Left lung (tissue), 10 donors: Measurements from ENCODE around the gene FAM43B. TPM values are rescaled to one million over a fixed set of nuclear protein-coding genes. Genes with fewer than 3 reads are reported as not detected.

ENCODE experiments used
- ATAC-seq: fragments of 200-7000 bp; cut with Tn5 transposase; one replicate; pipeline ENCODE4 v1.9.1; 2020; ENCODE audit warnings: moderate library complexity
- DNase-seq, 4 donors: peaks; one replicate each; pipeline ENCODE4 v3.0.0-alpha.2; 2013 to 2020
- H3K27ac ChIP-seq, 2 donors: fragments of 200-600 bp; sonication (generic) in 1 of 2; one replicate each; pipeline versions ENCODE4 v1.5.0 to v1.8.0; 2020 to 2021
- H3K27me3 ChIP-seq, 2 donors: fragments of 200-600 bp; sonication (generic) in 1 of 2; one replicate each; pipeline versions ENCODE4 v1.5.0 to v1.8.0; 2020 to 2021
- H3K36me3 ChIP-seq, 2 donors: fragments of 200-600 bp; sonication (generic) in 1 of 2; one replicate each; pipeline versions ENCODE4 v1.5.0 to v1.8.0; 2020 to 2021
- H3K4me1 ChIP-seq, 2 donors: fragments of 200-600 bp; one replicate each; pipeline ENCODE4 v1.8.0; 2021
- H3K4me3 ChIP-seq, 2 donors: fragments of 200-600 bp; sonication (generic) in 1 of 2; one replicate each; pipeline versions ENCODE4 v1.5.0 to v1.8.0; 2020 to 2021; ENCODE audit warnings: mild to moderate bottlenecking in 1 of 2
- H3K9me3 ChIP-seq, 2 donors: fragments of 200-600 bp; sonication (generic) in 1 of 2; one replicate each; pipeline versions ENCODE4 v1.5.0 to v1.8.0; 2020 to 2021
- intact Hi-C, 2 donors: fragments of 100-400 bp; cut with DNase I; formaldehyde crosslinking; loops; one replicate each; pipeline versions ENCODE4 v1.11.2 to v1.14.2; 2022
- polyA plus RNA-seq, 6 donors: library from polyadenylated mRNA; unstranded; fragments of 120-200 nt; gene quantifications; one replicate each; pipeline ENCODE4 v1.2.1, GENCODE V29; 2013; ENCODE audit not compliant: insufficient read length in 6 of 6
- total RNA-seq, 2 donors: library from RNA; stranded (reverse); fragmentation: NEBNext Ultra II Directional; extraction: Animal tissue kit (Norgen Biotek cat#: 25700); gene quantifications; one replicate each; pipeline ENCODE4 v1.2.1, GENCODE V29; 2021
- TF ChIP-seq, protein P1 (sequence below), 2 donors: fragments of 200-600 bp; sonication (generic) in 1 of 2; IDR thresholded peaks; one replicate each; pipeline versions ENCODE4 v1.5.0 to v1.8.0; 2021; ENCODE audit warnings: antibody characterized with exemption in 2 of 2
- donor health status: DM: no; HTN: yes; CAD: no.
- donor health status: DM: no; HTN: no; CAD: no.

The FAM43B gene
- total and polyA plus RNA-seq, 8 donors, result 0.41 to 1.1 (median 0.69) TPM

DNA sequence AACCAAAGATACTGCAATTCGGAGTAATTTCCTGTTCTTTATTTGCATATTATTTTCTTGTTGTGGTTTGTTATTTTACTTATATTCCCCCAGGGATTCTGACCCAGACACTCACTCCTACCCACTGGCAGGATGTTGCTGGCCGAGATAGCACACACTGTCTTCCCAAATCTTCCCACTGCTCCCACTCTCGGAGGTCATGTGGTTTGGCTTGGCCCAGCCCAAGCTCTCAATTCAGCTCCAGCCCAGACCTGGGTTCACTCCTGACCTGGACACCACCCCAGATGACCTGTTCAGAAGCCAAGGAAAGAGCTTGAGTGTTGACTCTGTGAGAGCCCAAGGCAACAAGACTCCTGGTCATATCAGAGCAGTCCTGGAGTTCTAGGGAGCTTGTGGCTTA, 1.2 kb upstream of the FAM43B start:
- H3K4me3 ChIP-seq, result no peak overlapping the region
- H3K27ac ChIP-seq, result no peak overlapping the region
- intact Hi-C loops, result no loop called here
- H3K4me1 ChIP-seq, result peaks cover 0 to 14% of the 10 kb centered on the region in 2 donors
- ATAC-seq (no peak), DNase-seq (no peak)
- H3K36me3 ChIP-seq, result no peaks in the 10 kb centered on the region
- TF ChIP-seq, protein P1, sequence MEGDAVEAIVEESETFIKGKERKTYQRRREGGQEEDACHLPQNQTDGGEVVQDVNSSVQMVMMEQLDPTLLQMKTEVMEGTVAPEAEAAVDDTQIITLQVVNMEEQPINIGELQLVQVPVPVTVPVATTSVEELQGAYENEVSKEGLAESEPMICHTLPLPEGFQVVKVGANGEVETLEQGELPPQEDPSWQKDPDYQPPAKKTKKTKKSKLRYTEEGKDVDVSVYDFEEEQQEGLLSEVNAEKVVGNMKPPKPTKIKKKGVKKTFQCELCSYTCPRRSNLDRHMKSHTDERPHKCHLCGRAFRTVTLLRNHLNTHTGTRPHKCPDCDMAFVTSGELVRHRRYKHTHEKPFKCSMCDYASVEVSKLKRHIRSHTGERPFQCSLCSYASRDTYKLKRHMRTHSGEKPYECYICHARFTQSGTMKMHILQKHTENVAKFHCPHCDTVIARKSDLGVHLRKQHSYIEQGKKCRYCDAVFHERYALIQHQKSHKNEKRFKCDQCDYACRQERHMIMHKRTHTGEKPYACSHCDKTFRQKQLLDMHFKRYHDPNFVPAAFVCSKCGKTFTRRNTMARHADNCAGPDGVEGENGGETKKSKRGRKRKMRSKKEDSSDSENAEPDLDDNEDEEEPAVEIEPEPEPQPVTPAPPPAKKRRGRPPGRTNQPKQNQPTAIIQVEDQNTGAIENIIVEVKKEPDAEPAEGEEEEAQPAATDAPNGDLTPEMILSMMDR (IDR thresholded peaks at IDR 0.05), result no peak
- H3K27me3 ChIP-seq, result peaks cover 40 to 100% of the 10 kb centered on the region in 2 donors
- H3K9me3 ChIP-seq, result no peaks in the 10 kb centered on the region

DNA sequence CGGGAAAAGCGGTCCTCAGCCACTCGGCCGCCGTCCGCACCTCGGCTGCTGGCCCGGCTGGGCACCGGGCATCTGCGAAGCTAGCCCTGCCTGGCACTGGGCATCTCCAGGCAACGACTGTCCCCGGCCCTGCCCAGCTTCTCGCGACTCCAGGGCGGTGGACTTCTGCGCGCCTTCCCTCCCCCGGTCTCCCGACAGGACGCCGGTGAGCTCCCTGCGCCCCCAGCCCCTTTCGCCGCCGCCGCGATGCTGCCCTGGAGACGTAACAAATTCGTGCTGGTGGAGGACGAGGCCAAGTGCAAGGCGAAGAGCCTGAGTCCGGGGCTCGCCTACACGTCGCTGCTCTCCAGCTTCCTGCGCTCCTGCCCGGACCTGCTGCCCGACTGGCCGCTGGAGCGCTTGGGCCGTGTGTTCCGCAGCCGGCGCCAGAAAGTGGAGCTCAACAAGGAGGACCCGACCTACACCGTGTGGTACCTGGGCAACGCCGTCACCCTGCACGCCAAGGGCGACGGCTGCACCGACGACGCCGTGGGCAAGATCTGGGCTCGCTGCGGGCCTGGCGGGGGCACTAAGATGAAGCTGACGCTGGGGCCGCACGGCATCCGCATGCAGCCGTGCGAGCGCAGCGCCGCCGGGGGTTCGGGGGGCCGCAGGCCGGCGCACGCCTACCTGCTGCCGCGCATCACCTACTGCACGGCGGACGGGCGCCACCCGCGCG, 514 bp downstream of the FAM43B start:
- TF ChIP-seq, protein P1 (IDR thresholded peaks at IDR 0.05), result no peak
- ATAC-seq, result peak; percentile 5
- peaks cover 40 to 100% of the 10 kb centered on the region in 2 donors for H3K27me3 ChIP-seq
- peak in 1 of 4 donors; percentile 27 for DNase-seq
- no peak overlapping the region for H3K27ac ChIP-seq
- H3K36me3 ChIP-seq, result no peaks in the 10 kb centered on the region
- peaks cover 0 to 14% of the 10 kb centered on the region in 2 donors for H3K4me1 ChIP-seq
- H3K9me3 ChIP-seq, result no peaks in the 10 kb centered on the region
- H3K4me3 ChIP-seq, result peak overlapping the region; percentile 9 to 24
- intact Hi-C loops, result no loop called here

DNA sequence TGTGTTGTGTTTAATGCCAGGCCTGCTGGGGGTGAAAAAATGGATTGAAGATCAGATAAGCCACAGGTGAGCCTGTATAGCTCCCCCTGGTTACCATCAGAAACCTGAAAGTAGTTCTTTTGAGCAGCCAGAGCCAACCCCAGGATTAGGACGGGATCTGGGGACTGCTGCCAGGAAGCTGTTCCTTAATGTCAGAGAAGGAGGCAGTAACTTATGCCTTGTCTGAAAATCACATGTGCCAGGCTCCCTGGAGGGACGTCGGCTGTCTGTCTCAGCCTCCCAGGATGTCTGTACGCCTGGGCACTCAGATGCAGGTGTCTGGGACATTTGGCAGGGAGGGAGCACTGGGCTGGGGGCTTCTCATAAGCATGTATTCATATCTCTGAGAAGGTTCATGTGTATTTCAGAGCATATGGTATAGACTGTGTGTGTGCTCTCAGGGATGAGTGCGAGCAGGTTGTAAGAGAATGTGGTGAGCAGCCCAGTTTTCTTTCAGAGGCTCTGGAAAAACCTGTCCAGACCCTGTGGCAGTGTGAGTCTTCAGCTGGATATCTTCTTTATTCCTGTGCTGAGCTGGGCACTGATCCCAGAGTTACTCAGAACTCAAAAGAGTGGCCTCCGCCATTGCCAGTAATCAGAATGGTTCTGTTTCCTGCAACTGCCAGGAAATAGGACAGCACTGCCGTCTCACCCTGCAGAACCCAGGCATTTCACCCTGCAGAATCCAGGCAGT, 2.8 kb downstream of the FAM43B start:
- H3K9me3 ChIP-seq, result no peaks in the 10 kb centered on the region
- intact Hi-C loops, result no loop called here
- no peak for DNase-seq
- TF ChIP-seq, protein P1 (IDR thresholded peaks at IDR 0.05), result no peak
- peaks cover 40 to 89% of the 10 kb centered on the region in 2 donors for H3K27me3 ChIP-seq
- H3K4me1 ChIP-seq, result peaks cover 0 to 14% of the 10 kb centered on the region in 2 donors
- H3K4me3 ChIP-seq, result no peak overlapping the region
- no peak overlapping the region for H3K27ac ChIP-seq
- H3K36me3 ChIP-seq, result no peaks in the 10 kb centered on the region
- ATAC-seq, result no peak

DNA sequence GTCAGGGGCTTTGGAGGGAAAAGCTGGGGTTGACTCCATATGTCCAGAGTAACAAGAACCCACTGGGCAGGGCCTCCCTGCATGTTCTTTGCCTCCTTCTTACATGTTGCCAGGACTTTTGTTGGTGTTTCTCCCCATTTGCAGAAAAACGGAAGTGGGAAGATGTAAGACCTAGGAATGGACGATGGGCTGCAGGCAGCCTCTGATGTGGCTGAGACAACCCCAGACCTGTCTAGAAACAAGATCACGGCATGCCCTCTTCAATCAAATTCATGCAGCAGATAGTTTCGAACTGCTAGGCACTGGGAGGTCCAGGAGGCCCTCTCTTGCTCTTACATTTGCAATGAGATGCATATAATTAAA, 3.4 kb downstream of the FAM43B start:
- no peak for ATAC-seq
- H3K27me3 ChIP-seq, result peaks cover 39 to 89% of the 10 kb centered on the region in 2 donors
- intact Hi-C loops, result no loop called here

DNA sequence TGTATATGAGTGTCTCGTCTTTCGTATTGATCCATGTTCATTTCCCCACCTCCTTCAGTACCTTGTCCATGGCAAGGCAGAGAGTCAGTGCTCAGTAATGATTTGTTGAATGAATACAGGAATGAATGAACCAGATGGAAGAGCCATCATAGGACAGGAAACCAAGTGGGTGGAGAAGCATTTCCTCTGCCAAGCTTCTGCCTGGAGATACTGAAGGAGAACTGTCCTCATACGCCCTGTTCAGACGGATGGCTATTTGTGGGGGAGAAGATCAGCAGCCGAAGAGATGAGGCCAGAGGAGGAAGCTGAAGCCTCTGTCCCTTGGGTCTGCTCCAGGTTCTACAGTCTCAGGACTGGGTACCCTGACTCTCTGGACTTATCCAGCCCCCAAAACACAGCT, 5.8 kb downstream of the FAM43B start:
- H3K36me3 ChIP-seq, result no peaks in the 10 kb centered on the region
- peaks cover 0 to 4% of the 10 kb centered on the region in 2 donors for H3K4me1 ChIP-seq
- no peaks in the 10 kb centered on the region for H3K9me3 ChIP-seq
- TF ChIP-seq, protein P1 (IDR thresholded peaks at IDR 0.05), result no peak
- ATAC-seq (no peak), DNase-seq (no peak)
- intact Hi-C loops, result no loop called here
- H3K4me3 ChIP-seq, result no peak overlapping the region
- peaks cover 16 to 83% of the 10 kb centered on the region in 2 donors for H3K27me3 ChIP-seq
- no peak overlapping the region for H3K27ac ChIP-seq

More for the DNA sequence above, 3.4 kb downstream of the FAM43B start:
- Histone ChIP-seq H3K9me3 (no peaks in the 10 kb centered on the region), H3K27ac (no peak overlapping the region), H3K4me3 (no peak overlapping the region), H3K4me1 (peaks cover 0 to 14% of the 10 kb centered on the region in 2 donors), H3K36me3 (no peaks in the 10 kb centered on the region)
- no peak for DNase-seq
- TF ChIP-seq, protein P1 (IDR thresholded peaks at IDR 0.05), result no peak
